K562 (cell line): ENCODE data around the gene PTPN1.

ENCODE experiments used
- BCOR ChIP-seq: fragments of 450-650 bp; IDR thresholded peaks from 2 replicates; pipeline ENCODE4 v1.6.1; 2016
- CBX3 ChIP-seq, 2 experiments: IDR thresholded peaks; 1 replicate in 1 of 2; 2 replicates in 1 of 2; pipeline ENCODE4 v1.6.1; 2012; ENCODE audit warnings: inconsistent platforms in 2 of 2, low read length in 2 of 2, borderline replicate concordance in 1 of 2, control low read depth in 1 of 2
- CTCF ChIP-seq, 3 experiments: IDR thresholded peaks in 2 of 3; conservative IDR thresholded peaks in 1 of 3; 2 replicates each; pipeline ENCODE4 v1.5.1; 2011 to 2012; ENCODE audit warnings: low read length in 3 of 3, mild to moderate bottlenecking in 3 of 3, control low read depth in 2 of 3, improper control_type of control experiment in 1 of 3, inconsistent platforms in 1 of 3, low read depth in 1 of 3, mixed read lengths in 1 of 3, moderate library complexity in 1 of 3; ENCODE audit not compliant: insufficient read depth in 2 of 3
- EP300 ChIP-seq: IDR thresholded peaks from 2 replicates; pipeline ENCODE4 v1.6.1; 2012; ENCODE audit warnings: low read length, improper control_type of control experiment
- EZH2 ChIP-seq: IDR thresholded peaks from 2 replicates; pipeline ENCODE4 v1.6.1; 2012; ENCODE audit warnings: low read depth, mild to moderate bottlenecking, inconsistent platforms, low read length, borderline replicate concordance
- FOXM1 ChIP-seq, 2 experiments: fragments of 450-650 bp in 1 of 2; sonication (generic) in 1 of 2; formaldehyde crosslinking in 1 of 2; IDR thresholded peaks; 2 replicates each; pipeline versions ENCODE4 v1.6.1 to v1.9.0; 2017 to 2022; ENCODE audit warnings: low read depth in 2 of 2, mild to moderate bottlenecking in 2 of 2, missing genetic modification reagents in 1 of 2, moderate library complexity in 1 of 2
- GTF2F1 ChIP-seq: IDR thresholded peaks from 2 replicates; pipeline ENCODE4 v1.6.1; 2011; ENCODE audit warnings: low read depth, low read length, improper control_type of control experiment
- NFIC ChIP-seq: fragments of 450-650 bp; IDR thresholded peaks from 2 replicates; pipeline ENCODE4 v1.6.1; 2017; ENCODE audit warnings: mild to moderate bottlenecking, inconsistent platforms
- POLR2AphosphoS2 ChIP-seq: IDR thresholded peaks from 2 replicates; pipeline ENCODE4 v1.6.1; 2012; ENCODE audit warnings: low read length, improper control_type of control experiment
- POLR2AphosphoS5 ChIP-seq: IDR thresholded peaks from 2 replicates; pipeline ENCODE4 v1.6.1; 2011; ENCODE audit warnings: mild to moderate bottlenecking, low read depth, low read length, moderate library complexity; ENCODE audit not compliant: control insufficient read depth, insufficient read depth
- RCOR1 ChIP-seq, 2 experiments: IDR thresholded peaks; 2 replicates each; pipeline ENCODE4 v1.6.1; 2012; ENCODE audit warnings: low read depth in 2 of 2, low read length in 2 of 2, borderline replicate concordance in 1 of 2, improper control_type of control experiment in 1 of 2
- SMARCC2 ChIP-seq: fragments of 450-650 bp; IDR thresholded peaks from 2 replicates; pipeline ENCODE4 v1.6.1; 2017; ENCODE audit warnings: antibody characterized with exemption, moderate library complexity, mild to moderate bottlenecking, low read depth
- TEAD4 ChIP-seq, 2 experiments: sonication (generic) in 1 of 2; formaldehyde crosslinking in 1 of 2; IDR thresholded peaks; 2 replicates each; pipeline versions ENCODE4 v1.6.1 to v1.8.0; 2012 to 2022; ENCODE audit warnings: borderline replicate concordance in 1 of 2, inconsistent platforms in 1 of 2, low read length in 1 of 2, mild to moderate bottlenecking in 1 of 2, missing genetic modification reagents in 1 of 2
- ZNF785 ChIP-seq: fragments of 250-450 bp; sonication (Bioruptor Pico); IDR thresholded peaks from 2 replicates; pipeline ENCODE4 v1.4.0; 2020; ENCODE audit warnings: mild to moderate bottlenecking

- TF ChIP-seq GTF2F1 (no peak), SMARCC2 (no peak), NFIC (no peak), EP300 (no peak), POLR2AphosphoS2 (no peak), TEAD4 (IDR thresholded peaks at IDR 0.05; ENCODE audit: low read length) (no peak), TEAD4 (CRISPR knock-in tag; IDR thresholded peaks at IDR 0.05; ENCODE audit: borderline replicate concordance) (no peak), ZNF785 (CRISPR knock-in tag) (no peak), POLR2AphosphoS5 (no peak), BCOR (no peak), RCOR1 (IDR thresholded peaks at IDR 0.05; ENCODE audit: borderline replicate concordance in 1 of 2, low read depth in 2 of 2, low read length in 2 of 2) (no peak), EZH2 (no peak), CBX3 (IDR thresholded peaks at IDR 0.05; ENCODE audit: borderline replicate concordance in 1 of 2, low read length in 2 of 2) (no peak), FOXM1 (IDR thresholded peaks at IDR 0.05; ENCODE audit: low read depth) (no peak), FOXM1 (CRISPR knock-in tag; IDR thresholded peaks at IDR 0.05; ENCODE audit: low read depth) (no peak), CTCF (IDR thresholded peaks at IDR 0.05 in 2 of 3, conservative IDR thresholded peaks at IDR 0.05 in 1 of 3; ENCODE audit: insufficient read depth in 2 of 3, low read depth in 1 of 3, low read length in 3 of 3) (no peak)
These were observed 97.3 kb downstream of the PTPN1 start for GRCh38 chr20:50607436-50607835.
